NCI-H187 (cell line): ENCODE results near the gene LPO.

Experiments used
- DNase-seq, 2 experiments: peaks; one replicate each; lab custom pipeline; 2025; lab: John Stamatoyannopoulos, UW

The LPO gene

DNA sequence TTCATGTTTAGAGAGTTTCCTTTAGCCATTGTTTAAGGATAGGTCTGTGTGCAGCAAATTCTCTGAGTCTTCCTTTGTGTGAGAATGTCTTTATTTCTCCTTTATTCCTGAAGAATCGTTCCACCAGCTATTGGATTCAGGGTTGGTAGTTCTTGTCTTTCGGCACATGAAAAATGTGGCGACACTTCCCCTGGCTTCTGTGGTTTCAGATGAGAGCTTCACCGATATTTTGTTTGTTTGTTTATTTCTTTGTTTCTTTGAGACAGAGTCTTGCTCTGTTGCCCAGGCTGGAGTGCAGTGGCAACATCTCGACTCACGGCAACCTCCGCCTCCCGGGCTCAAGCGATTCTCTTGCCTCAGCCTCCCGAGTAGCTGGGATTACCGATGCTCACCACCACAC, 23.8 kb downstream of the LPO start:
- DNase-seq: no peak

- no peak for DNase-seq
Measured at GRCh38 chr17:58263773-58264172, 25.4 kb downstream of the LPO start.

DNA sequence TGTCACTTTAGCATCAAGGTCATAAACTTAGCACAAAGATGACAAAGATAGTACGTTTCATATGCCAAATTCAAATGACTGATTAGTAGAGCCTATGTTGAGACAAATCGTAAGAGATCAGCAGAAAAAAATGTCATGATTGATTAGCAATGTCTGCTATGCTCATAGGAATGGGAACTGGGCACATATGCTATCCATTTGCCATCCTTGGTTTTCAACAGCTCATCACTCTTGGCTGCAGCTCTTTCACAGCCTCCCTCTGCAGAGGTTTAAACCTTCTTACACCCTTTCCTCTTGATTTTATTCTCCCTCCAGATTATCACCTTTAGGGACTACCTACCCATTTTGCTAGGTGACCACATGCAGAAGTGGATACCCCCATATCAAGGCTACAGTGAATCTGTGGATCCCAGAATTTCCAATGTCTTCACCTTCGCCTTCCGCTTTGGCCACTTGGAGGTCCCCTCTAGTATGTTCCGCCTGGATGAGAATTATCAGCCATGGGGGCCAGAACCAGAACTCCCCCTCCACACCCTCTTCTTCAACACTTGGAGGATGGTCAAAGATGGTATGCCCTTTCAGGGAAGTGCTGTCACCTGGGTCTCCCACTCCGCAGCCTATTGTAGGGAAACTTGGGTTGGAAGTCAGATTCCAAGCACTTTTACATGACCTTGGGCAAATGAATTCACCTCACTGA, 26.2 kb downstream of the LPO start:
- DNase-seq: no peak

DNA sequence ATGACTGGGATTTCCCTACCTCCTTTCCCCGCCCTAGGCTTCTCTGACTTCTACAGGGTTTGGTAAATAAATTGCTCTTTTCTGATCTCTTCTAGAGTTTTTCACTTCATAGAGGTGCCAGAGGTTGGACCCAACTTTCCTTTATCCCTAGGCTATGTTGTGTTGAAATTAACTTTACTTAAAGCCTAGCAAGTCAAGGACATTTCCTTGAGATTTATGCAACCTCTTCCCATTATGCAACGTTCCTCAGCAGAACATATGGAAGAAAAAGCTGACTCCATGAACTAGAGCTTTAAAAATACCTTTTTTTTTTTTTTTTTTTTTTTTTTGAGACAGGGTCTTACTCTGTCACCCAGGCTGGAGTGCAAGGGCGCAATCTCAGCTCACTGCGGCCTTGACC, 26.9 kb downstream of the LPO start:
- no peak for DNase-seq

GRCh38 chr17:58265902-58266875, 27.8 kb downstream of the LPO start:
- no peak for DNase-seq

DNA sequence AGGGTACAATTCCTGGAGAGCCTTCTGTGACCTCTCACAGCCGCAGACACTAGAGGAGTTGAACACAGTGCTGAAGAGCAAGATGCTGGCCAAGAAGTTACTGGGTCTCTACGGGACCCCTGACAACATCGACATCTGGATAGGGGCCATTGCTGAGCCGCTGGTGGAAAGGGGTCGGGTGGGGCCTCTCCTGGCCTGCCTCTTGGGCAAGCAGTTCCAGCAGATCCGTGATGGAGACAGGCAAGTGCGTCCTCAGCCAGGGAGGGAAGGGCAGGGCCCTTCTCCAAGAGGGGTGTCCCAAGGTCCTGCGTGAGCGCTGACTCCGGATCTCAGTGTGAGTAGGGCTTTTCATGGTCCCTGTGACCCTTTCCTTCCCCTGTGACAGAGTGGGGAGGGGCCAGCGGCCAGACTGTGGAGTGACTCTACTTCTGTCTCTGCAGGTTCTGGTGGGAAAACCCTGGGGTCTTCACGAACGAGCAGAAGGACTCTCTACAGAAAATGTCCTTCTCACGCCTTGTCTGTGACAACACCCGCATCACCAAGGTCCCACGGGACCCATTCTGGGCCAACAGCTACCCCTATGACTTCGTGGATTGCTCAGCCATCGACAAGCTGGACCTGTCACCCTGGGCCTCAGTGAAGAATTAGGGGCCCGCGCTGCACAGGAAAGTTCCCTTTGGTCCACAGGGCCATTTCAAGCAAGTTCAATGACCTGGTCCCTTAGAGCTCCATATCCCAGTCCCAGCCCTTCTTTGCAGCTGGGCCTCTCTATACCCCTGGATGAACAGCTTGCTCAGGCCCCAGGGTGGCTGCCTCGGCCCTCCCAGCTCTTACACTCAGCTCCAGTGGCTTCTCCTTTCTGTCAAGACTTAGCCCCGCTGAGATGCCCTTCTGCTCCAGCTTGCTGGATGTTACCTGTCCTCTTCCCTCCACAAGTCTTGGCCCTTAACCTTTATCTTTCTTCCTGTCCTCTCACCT, 29.3 kb downstream of the LPO start:
- no peak for DNase-seq

DNA sequence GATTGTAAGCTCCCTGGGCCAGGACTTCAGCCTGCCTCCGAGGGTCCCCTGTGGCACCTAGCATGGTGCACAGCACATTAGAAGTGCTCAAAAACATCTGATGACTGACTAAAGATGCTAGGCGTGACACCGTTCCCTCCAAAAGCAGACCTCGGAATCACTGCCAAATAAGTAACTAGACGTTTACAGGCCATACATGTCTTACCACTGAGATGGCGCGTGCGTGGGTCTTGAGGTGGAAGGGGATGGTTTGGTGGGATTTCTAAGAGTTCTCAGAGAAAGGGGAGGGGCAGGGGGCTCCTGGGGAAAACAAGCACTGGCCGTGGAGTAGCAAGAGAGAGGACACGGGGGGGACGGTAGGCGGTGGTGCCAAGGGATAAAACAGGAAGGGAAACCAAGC, 29.9 kb downstream of the LPO start:
- DNase-seq: no peak

GRCh38 chr17:58268774-58269556, 30.6 kb downstream of the LPO start:
- no peak for DNase-seq

GRCh38 chr17:58269557-58270291, 31.3 kb downstream of the LPO start:
- DNase-seq: no peak

GRCh38 chr17:58270476-58271215, 32.3 kb downstream of the LPO start:
- no peak for DNase-seq

GRCh38 chr17:58271216-58271931, 33.0 kb downstream of the LPO start:
- no peak for DNase-seq

DNA sequence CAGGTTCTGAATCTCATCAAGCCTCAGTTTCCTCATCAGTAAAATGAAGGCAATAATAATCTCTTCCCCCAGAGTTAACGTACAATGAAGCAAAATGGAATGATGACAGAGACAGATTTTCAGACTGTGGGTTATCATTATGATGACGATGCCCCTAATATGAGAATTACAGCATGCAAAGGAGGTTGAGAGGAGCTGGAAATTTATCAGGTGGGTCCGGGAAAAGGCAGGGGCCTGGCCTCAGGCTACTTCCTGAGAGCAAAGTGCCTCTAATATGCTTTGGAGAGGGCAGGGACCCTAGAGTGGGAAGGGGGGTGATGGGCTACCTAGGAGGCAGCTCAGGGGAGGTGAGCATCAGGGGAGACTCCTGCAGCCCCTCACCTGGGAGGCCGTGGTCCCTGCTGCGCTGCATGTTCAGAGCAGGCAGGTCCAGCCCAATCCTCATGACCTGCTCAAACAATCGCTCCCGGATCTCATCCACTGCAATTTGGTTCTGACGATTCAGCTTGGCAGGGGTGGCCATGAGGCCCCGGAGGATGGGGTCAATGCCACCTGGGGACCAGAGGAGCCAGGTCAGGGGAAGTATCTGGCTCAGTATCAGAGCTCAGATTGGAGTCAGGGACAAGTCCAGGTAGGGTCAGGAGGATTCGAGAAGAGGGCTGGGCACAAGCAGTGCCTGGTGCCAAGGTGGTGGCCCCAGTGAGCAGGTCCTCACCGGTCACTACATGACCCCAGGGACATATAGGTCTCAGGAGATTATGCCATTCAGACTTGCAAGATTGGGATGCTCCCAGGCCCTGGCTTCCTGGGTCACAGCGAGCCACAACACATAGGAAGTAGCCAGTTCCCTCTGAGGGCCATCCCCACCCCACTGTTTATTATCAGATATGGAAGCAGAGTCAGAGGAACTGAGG, 34.2 kb downstream of the LPO start:
- no peak for DNase-seq

GRCh38 chr17:58273453-58274104, 35.2 kb downstream of the LPO start:
- no peak for DNase-seq

- no peak for DNase-seq
Measured at GRCh38 chr17:58275417-58275816, 37.0 kb downstream of the LPO start.

DNA sequence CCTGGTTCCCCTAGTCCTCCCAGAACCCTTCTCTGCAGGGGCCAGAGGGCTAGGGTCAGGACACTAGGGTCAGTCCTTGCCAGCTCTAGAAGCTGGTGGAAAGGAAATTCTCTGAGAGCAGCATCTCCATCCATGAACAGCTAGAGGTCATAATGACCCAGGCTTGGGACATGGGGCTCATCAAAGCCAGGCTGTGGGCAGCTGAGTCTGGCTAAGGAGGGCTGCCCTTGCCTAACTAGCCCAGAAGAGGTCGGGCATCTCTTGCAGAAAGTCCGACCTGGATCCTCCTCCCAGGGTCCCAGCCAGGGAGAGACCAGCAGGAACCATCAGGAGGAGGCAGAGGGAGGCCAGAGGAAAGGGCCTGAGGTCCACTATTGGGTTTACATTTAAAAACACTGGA, 38.0 kb downstream of the LPO start:
- DNase-seq: no peak

- DNase-seq: no peak
Measured at GRCh38 chr17:58277107-58277801, 38.9 kb downstream of the LPO start.
